Measurements from ENCODE around the gene PHYKPL.
A peak's percentile ranks its signal among the peaks of the same experiment; 100 is the strongest.

PHYKPL gene

DNA sequence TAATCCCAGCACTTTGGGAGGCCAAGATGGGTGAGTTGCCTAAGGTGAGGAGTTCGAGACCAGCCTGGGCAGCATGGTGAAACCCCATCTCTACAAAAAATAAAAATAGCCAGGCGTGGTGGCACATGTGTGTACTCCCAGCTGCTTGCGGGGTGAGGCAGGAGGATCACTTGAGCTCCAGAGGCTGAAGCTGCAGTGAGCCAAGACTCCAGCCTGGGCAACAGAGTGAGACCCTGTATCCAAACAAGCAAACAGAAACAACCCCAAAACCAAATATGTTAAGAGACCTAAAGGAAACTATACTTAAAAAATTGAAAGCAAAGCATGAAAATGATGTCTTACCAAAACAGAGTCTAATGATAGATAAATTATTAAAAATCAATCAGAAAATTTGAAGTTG, 15.8 kb downstream of the PHYKPL start:
- TF ChIP-seq, protein P1, sequence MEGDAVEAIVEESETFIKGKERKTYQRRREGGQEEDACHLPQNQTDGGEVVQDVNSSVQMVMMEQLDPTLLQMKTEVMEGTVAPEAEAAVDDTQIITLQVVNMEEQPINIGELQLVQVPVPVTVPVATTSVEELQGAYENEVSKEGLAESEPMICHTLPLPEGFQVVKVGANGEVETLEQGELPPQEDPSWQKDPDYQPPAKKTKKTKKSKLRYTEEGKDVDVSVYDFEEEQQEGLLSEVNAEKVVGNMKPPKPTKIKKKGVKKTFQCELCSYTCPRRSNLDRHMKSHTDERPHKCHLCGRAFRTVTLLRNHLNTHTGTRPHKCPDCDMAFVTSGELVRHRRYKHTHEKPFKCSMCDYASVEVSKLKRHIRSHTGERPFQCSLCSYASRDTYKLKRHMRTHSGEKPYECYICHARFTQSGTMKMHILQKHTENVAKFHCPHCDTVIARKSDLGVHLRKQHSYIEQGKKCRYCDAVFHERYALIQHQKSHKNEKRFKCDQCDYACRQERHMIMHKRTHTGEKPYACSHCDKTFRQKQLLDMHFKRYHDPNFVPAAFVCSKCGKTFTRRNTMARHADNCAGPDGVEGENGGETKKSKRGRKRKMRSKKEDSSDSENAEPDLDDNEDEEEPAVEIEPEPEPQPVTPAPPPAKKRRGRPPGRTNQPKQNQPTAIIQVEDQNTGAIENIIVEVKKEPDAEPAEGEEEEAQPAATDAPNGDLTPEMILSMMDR (IDR thresholded peaks at IDR 0.05; ENCODE audit: low read length) = no peak
- TF ChIP-seq EZH2 (IDR thresholded peaks at IDR 0.05; ENCODE audit: borderline replicate concordance, low read length) = no peak
- H3K36me3 ChIP-seq (ENCODE audit: insufficient read depth, low read length) = peaks cover 74% of the 10 kb centered on the region
- H3K27me3 ChIP-seq (ENCODE audit: insufficient read depth, low read length) = no peaks in the 10 kb centered on the region
- 0 out of 2 replicates have a peak, but pooled peaks cover 10% of the 10 kb centered on the region for H3F3A ChIP-seq (ENCODE audit: insufficient read depth, low read length)
- no peaks in the 10 kb centered on the region for H3K79me2 ChIP-seq (ENCODE audit: insufficient read depth, low read length)
- no peaks in the 10 kb centered on the region for H3K9me2 ChIP-seq (ENCODE audit: low read depth, low read length)
- H3K4me1 ChIP-seq (ENCODE audit: insufficient read depth, low read length, severe bottlenecking) = peaks cover 18% of the 10 kb centered on the region
- H3K9ac ChIP-seq (ENCODE audit: low read length) = no peak overlapping the region
- peak overlapping the region; percentile 48 for H3K27ac ChIP-seq (ENCODE audit: low read depth, low read length, poor library complexity, severe bottlenecking)
- no peaks in the 10 kb centered on the region for H3K9me3 ChIP-seq (ENCODE audit: low read length)
- H3K4me3 ChIP-seq (ENCODE audit: low read depth, low read length, poor library complexity, severe bottlenecking) = no peak overlapping the region
- no peak overlapping the region for H3K4me2 ChIP-seq (ENCODE audit: low read length)
- H2AFZ ChIP-seq (ENCODE audit: low read length) = no peak overlapping the region
- H4K20me1 ChIP-seq (ENCODE audit: insufficient read depth, low read length) = no peaks in the 10 kb centered on the region

DNA sequence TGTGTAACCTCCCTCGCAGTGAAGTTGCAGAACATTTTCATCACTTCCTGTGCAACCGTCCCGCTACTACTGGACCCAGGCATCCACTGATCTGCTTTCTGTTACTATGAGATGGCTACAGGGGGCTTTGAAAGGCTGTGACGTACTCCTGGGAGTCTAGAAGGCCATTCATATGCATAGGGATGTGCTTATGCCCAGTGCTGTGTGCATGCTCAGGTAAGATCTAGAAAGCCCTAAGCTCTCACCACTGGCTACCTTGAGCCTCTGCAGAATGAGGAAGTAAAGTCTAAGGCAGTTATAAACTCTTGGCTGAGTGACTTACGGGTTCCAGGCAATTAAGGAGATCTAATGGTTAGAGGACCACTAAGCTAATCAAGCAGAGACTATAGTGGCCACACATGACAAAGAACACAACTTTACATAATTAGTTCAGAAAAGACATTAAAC, 16.5 kb downstream of the PHYKPL start:
- H3K9ac ChIP-seq (ENCODE audit: low read length) = no peak overlapping the region
- no peaks in the 10 kb centered on the region for H3K27me3 ChIP-seq (ENCODE audit: insufficient read depth, low read length)
- H3K9me2 ChIP-seq (ENCODE audit: low read depth, low read length) = no peaks in the 10 kb centered on the region
- H3K4me2 ChIP-seq (ENCODE audit: low read length) = peak overlapping the region; percentile 21; the same call in 1 of the 2 replicates
- H3K36me3 ChIP-seq (ENCODE audit: insufficient read depth, low read length) = peaks cover 78% of the 10 kb centered on the region
- 0 out of 2 replicates have a peak, but pooled peaks cover 10% of the 10 kb centered on the region for H3F3A ChIP-seq (ENCODE audit: insufficient read depth, low read length)
- H3K9me3 ChIP-seq (ENCODE audit: low read length) = no peaks in the 10 kb centered on the region
- H3K27ac ChIP-seq (ENCODE audit: low read depth, low read length, poor library complexity, severe bottlenecking) = peak overlapping the region; percentile 48
- peaks cover 18% of the 10 kb centered on the region for H3K4me1 ChIP-seq (ENCODE audit: insufficient read depth, low read length, severe bottlenecking)
- H3K79me2 ChIP-seq (ENCODE audit: insufficient read depth, low read length) = no peaks in the 10 kb centered on the region
- no peaks in the 10 kb centered on the region for H4K20me1 ChIP-seq (ENCODE audit: insufficient read depth, low read length)
- TF ChIP-seq, protein P1 (IDR thresholded peaks at IDR 0.05; ENCODE audit: low read length) = no peak
- TF ChIP-seq EZH2 (IDR thresholded peaks at IDR 0.05; ENCODE audit: borderline replicate concordance, low read length) = no peak
- H3K4me3 ChIP-seq (ENCODE audit: low read depth, low read length, poor library complexity, severe bottlenecking) = no peak overlapping the region
- H2AFZ ChIP-seq (ENCODE audit: low read length) = no peak overlapping the region

DNA sequence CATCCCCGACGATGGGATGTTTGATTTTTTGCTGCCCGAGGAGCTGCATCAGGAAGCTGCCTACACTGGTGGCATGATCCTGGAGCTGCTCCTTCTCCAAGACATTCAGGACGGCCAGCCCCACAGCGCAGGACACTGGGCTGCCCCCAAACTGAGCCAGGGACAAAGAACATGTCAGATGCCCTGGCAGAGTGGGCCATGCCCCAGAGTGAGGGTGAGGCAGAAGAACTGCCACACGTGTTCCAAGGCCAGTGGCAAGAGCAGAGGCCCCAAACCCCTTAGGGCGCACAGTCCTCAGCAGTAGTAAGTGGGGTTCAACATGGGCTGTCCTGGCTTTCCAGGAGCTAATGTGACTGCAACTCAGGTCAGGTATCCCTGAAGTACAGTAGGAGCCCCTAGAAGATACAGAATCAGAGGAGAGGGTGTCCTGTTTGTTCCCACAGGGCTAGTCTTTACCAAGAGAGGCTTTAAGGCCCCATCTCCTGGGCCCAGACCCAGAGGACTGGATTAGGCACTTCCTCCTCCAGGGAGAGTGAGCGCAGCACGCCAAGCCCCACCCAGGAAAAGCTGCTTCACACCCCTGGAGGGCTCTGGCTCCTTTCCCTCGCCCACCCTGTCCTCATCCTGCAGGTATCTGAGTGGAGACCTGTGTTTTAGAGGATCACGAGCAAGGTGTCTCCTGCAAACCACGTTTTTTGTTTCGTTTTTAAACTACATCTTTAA, 17.2 kb downstream of the PHYKPL start:
- no peaks in the 10 kb centered on the region for H3K9me3 ChIP-seq (ENCODE audit: low read length)
- peak overlapping the region; percentile 21; the same call in 1 of the 2 replicates for H3K4me2 ChIP-seq (ENCODE audit: low read length)
- peak overlapping the region; percentile 48 for H3K27ac ChIP-seq (ENCODE audit: low read depth, low read length, poor library complexity, severe bottlenecking)
- no peaks in the 10 kb centered on the region for H3K27me3 ChIP-seq (ENCODE audit: insufficient read depth, low read length)
- H3K4me3 ChIP-seq (ENCODE audit: low read depth, low read length, poor library complexity, severe bottlenecking) = no peak overlapping the region
- no peaks in the 10 kb centered on the region for H4K20me1 ChIP-seq (ENCODE audit: insufficient read depth, low read length)
- peaks cover 82% of the 10 kb centered on the region for H3K36me3 ChIP-seq (ENCODE audit: insufficient read depth, low read length)
- no peaks in the 10 kb centered on the region for H3K9me2 ChIP-seq (ENCODE audit: low read depth, low read length)
- TF ChIP-seq EZH2 (IDR thresholded peaks at IDR 0.05; ENCODE audit: borderline replicate concordance, low read length) = no peak
- TF ChIP-seq, protein P1 (IDR thresholded peaks at IDR 0.05; ENCODE audit: low read length) = no peak
- no peak overlapping the region for H2AFZ ChIP-seq (ENCODE audit: low read length)
- H3K4me1 ChIP-seq (ENCODE audit: insufficient read depth, low read length, severe bottlenecking) = peaks cover 18% of the 10 kb centered on the region
- H3K79me2 ChIP-seq (ENCODE audit: insufficient read depth, low read length) = no peaks in the 10 kb centered on the region
- 0 out of 2 replicates have a peak, but pooled peaks cover 10% of the 10 kb centered on the region for H3F3A ChIP-seq (ENCODE audit: insufficient read depth, low read length)
- no peak overlapping the region for H3K9ac ChIP-seq (ENCODE audit: low read length)
